IPS DF 6.9 (cell line): ENCODE results near the gene DSP.

Source experiments
- DNase-seq: peaks from one replicate; pipeline ENCODE4 v3.0.0-alpha.2; 2013; ENCODE audit warnings: low read depth, low spot score
- H3K27ac ChIP-seq: one replicate; pipeline ENCODE4 v1.5.1; 2013; ENCODE audit warnings: low read length, control low read depth
- H3K27me3 ChIP-seq: 2 replicates; pipeline ENCODE4 v1.6.1; 2013; ENCODE audit warnings: mild to moderate bottlenecking, low read length; ENCODE audit not compliant: control insufficient read depth, insufficient read depth
- H3K36me3 ChIP-seq: 2 replicates; pipeline ENCODE4 v1.6.1; 2013; ENCODE audit warnings: low read length; ENCODE audit not compliant: control insufficient read depth, insufficient read depth
- H3K4me1 ChIP-seq: 2 replicates; pipeline ENCODE4 v1.6.1; 2013; ENCODE audit warnings: low read length; ENCODE audit not compliant: control insufficient read depth, insufficient read depth
- H3K4me3 ChIP-seq: 2 replicates; pipeline ENCODE4 v1.5.1; 2013; ENCODE audit warnings: mild to moderate bottlenecking, low read length
- H3K9me3 ChIP-seq: 2 replicates; pipeline ENCODE4 v1.6.1; 2013; ENCODE audit warnings: low read length, inconsistent platforms; ENCODE audit not compliant: control insufficient read depth, insufficient read depth
- WGBS: extraction: QIAGEN DNeasy Blood & Tissue Kit; methylation state at CpG from one replicate; pipeline ENCODE4 v1.1.7; 2013; ENCODE audit warnings: mixed read lengths, missing lambda C conversion rate; ENCODE audit not compliant: insufficient read length, insufficient coverage; 5-methylcytosine and 5-hydroxymethylcytosine counted together

The DSP gene

GRCh38 chr6:7512320-7512719, 29.2 kb upstream of the DSP start:
- Histone ChIP-seq H3K27ac (no peak overlapping the region), H3K9me3 (no peaks in the 10 kb centered on the region), H3K36me3 (no peaks in the 10 kb centered on the region), H3K4me3 (no peak overlapping the region), H3K27me3 (no peaks in the 10 kb centered on the region), H3K4me1 (no peaks in the 10 kb centered on the region)
- no CpG with 5 or more reads among the region's 2 CpGs for WGBS
- no peak for DNase-seq

GRCh38 chr6:7513529-7513928, 27.9 kb upstream of the DSP start:
- no CpG with 5 or more reads among the region's 5 CpGs for WGBS

GRCh38 chr6:7515363-7515762, 26.1 kb upstream of the DSP start:
- no peak for DNase-seq
- WGBS, result no CpG with 5 or more reads among the region's 2 CpGs
- no peak overlapping the region for H3K27ac ChIP-seq
- H3K9me3 ChIP-seq, result no peaks in the 10 kb centered on the region
- H3K27me3 ChIP-seq, result no peaks in the 10 kb centered on the region
- H3K36me3 ChIP-seq, result no peaks in the 10 kb centered on the region
- no peaks in the 10 kb centered on the region for H3K4me1 ChIP-seq
- no peak overlapping the region for H3K4me3 ChIP-seq

More at GRCh38 chr6:7513529-7513928, 27.9 kb upstream of the DSP start:
- no peak for DNase-seq
- Histone ChIP-seq H3K27ac (no peak overlapping the region), H3K9me3 (no peaks in the 10 kb centered on the region), H3K4me1 (no peaks in the 10 kb centered on the region), H3K4me3 (no peak overlapping the region), H3K27me3 (no peaks in the 10 kb centered on the region), H3K36me3 (no peaks in the 10 kb centered on the region)

- H3K27me3 ChIP-seq, result no peaks in the 10 kb centered on the region
- WGBS, result no CpG with 5 or more reads among the region's 8 CpGs
- H3K27ac ChIP-seq, result no peak overlapping the region
- DNase-seq, result no peak
- H3K4me3 ChIP-seq, result no peak overlapping the region
- no peaks in the 10 kb centered on the region for H3K4me1 ChIP-seq
- H3K9me3 ChIP-seq, result no peaks in the 10 kb centered on the region
- no peaks in the 10 kb centered on the region for H3K36me3 ChIP-seq
These were observed 22.6 kb upstream of the DSP start for GRCh38 chr6:7518877-7519276.

GRCh38 chr6:7522873-7523272, 18.6 kb upstream of the DSP start:
- Histone ChIP-seq H3K27me3 (no peaks in the 10 kb centered on the region), H3K36me3 (no peaks in the 10 kb centered on the region), H3K4me3 (no peak overlapping the region), H3K27ac (no peak overlapping the region), H3K9me3 (no peaks in the 10 kb centered on the region), H3K4me1 (no peaks in the 10 kb centered on the region)
- DNase-seq, result no peak

- H3K27me3 ChIP-seq, result no peaks in the 10 kb centered on the region
- DNase-seq, result no peak
- no CpG with 5 or more reads among the region's 2 CpGs for WGBS
- H3K9me3 ChIP-seq, result no peaks in the 10 kb centered on the region
- H3K27ac ChIP-seq, result no peak overlapping the region
- H3K36me3 ChIP-seq, result no peaks in the 10 kb centered on the region
- no peaks in the 10 kb centered on the region for H3K4me1 ChIP-seq
- no peak overlapping the region for H3K4me3 ChIP-seq
These were observed 17.5 kb upstream of the DSP start for GRCh38 chr6:7523922-7524321.

- DNase-seq, result no peak
These were observed 14.7 kb upstream of the DSP start for GRCh38 chr6:7526755-7527154.

GRCh38 chr6:7528565-7528964, 12.9 kb upstream of the DSP start:
- H3K4me1 ChIP-seq, result peaks cover 1% of the 10 kb centered on the region; the same call in 1 of the 2 replicates
- no CpG with 5 or more reads among the region's 5 CpGs for WGBS
- no peaks in the 10 kb centered on the region for H3K27me3 ChIP-seq
- no peaks in the 10 kb centered on the region for H3K9me3 ChIP-seq
- no peaks in the 10 kb centered on the region for H3K36me3 ChIP-seq
- no peak overlapping the region for H3K4me3 ChIP-seq
- no peak overlapping the region for H3K27ac ChIP-seq
- no peak for DNase-seq

More at GRCh38 chr6:7526755-7527154, 14.7 kb upstream of the DSP start:
- Histone ChIP-seq H3K27ac (no peak overlapping the region), H3K9me3 (no peaks in the 10 kb centered on the region), H3K36me3 (no peaks in the 10 kb centered on the region), H3K4me3 (no peak overlapping the region), H3K4me1 (no peaks in the 10 kb centered on the region), H3K27me3 (no peaks in the 10 kb centered on the region)
- no CpG with 5 or more reads among the region's 11 CpGs for WGBS

- H3K27me3 ChIP-seq, result no peaks in the 10 kb centered on the region
- DNase-seq, result no peak
- H3K4me1 ChIP-seq, result peaks cover 1% of the 10 kb centered on the region; the same call in 1 of the 2 replicates
- no peak overlapping the region for H3K27ac ChIP-seq
- no peaks in the 10 kb centered on the region for H3K36me3 ChIP-seq
- no peaks in the 10 kb centered on the region for H3K9me3 ChIP-seq
- WGBS, result no CpG with 5 or more reads among the region's 6 CpGs
- H3K4me3 ChIP-seq, result no peak overlapping the region
These were observed 12.3 kb upstream of the DSP start for GRCh38 chr6:7529141-7529540.

- no CpG with 5 or more reads among the region's 6 CpGs for WGBS
- H3K9me3 ChIP-seq, result no peaks in the 10 kb centered on the region
- H3K4me1 ChIP-seq, result peaks cover 1% of the 10 kb centered on the region; the same call in 1 of the 2 replicates
- H3K36me3 ChIP-seq, result no peaks in the 10 kb centered on the region
- DNase-seq, result no peak
- H3K27me3 ChIP-seq, result no peaks in the 10 kb centered on the region
- H3K27ac ChIP-seq, result no peak overlapping the region
- no peak overlapping the region for H3K4me3 ChIP-seq
These were observed 9.2 kb upstream of the DSP start for GRCh38 chr6:7532232-7532631.

GRCh38 chr6:7532821-7533220, 8.7 kb upstream of the DSP start:
- no peaks in the 10 kb centered on the region for H3K9me3 ChIP-seq
- no peak overlapping the region for H3K27ac ChIP-seq
- no peak for DNase-seq
- WGBS, result no CpG with 5 or more reads among the region's 8 CpGs
- peaks cover 1% of the 10 kb centered on the region; the same call in 1 of the 2 replicates for H3K4me1 ChIP-seq
- H3K27me3 ChIP-seq, result no peaks in the 10 kb centered on the region
- no peak overlapping the region for H3K4me3 ChIP-seq
- H3K36me3 ChIP-seq, result no peaks in the 10 kb centered on the region
